ENCODE data around the gene YEATS4.

YEATS4 gene

GRCh38 chr12:69396041-69396440 lies 36.5 kb downstream of the YEATS4 start:
- H3K4me1 ChIP-seq (ENCODE audit: low read length): peaks cover 24% of the 10 kb centered on the region
- no peak overlapping the region for H2AFZ ChIP-seq (ENCODE audit: low read depth, low read length)
- no peak overlapping the region for H3K27ac ChIP-seq (ENCODE audit: low read length)
- H3K79me2 ChIP-seq (ENCODE audit: low read length): peaks cover 8% of the 10 kb centered on the region
- no peaks in the 10 kb centered on the region for H3K27me3 ChIP-seq (ENCODE audit: low read depth, low read length)
- no peak for TF ChIP-seq EZH2phosphoT487 (IDR thresholded peaks at IDR 0.05; ENCODE audit: low read depth)
- TF ChIP-seq CTCF (IDR thresholded peaks at IDR 0.05; ENCODE audit: low read depth, low read length): no peak
- peaks cover 9% of the 10 kb centered on the region; the same call in 1 of the 2 replicates for H3K9me3 ChIP-seq (ENCODE audit: insufficient read depth, low read length)
- H3K4me2 ChIP-seq (ENCODE audit: low read length): no peak overlapping the region
- H3K4me3 ChIP-seq (ENCODE audit: low read length): no peak overlapping the region
- H3K9ac ChIP-seq (ENCODE audit: low read length): no peak overlapping the region
- H4K20me1 ChIP-seq (ENCODE audit: insufficient read depth, low read length): no peaks in the 10 kb centered on the region
- H3K36me3 ChIP-seq (replicated peaks; ENCODE audit: low read depth, low read length): peaks cover 47% of the 10 kb centered on the region

GRCh38 chr12:69396963-69397362 lies 37.4 kb downstream of the YEATS4 start:
- Histone ChIP-seq H2AFZ (ENCODE audit: low read depth, low read length) (no peak overlapping the region), H3K9me3 (ENCODE audit: insufficient read depth, low read length) (peaks cover 9% of the 10 kb centered on the region; the same call in 1 of the 2 replicates), H3K4me2 (ENCODE audit: low read length) (no peak overlapping the region), H3K79me2 (ENCODE audit: low read length) (peaks cover 4% of the 10 kb centered on the region; the same call in 1 of the 2 replicates), H3K4me1 (ENCODE audit: low read length) (peaks cover 16% of the 10 kb centered on the region), H4K20me1 (ENCODE audit: insufficient read depth, low read length) (no peaks in the 10 kb centered on the region), H3K27me3 (ENCODE audit: low read depth, low read length) (no peaks in the 10 kb centered on the region), H3K36me3 (replicated peaks; ENCODE audit: low read depth, low read length) (peaks cover 39% of the 10 kb centered on the region), H3K27ac (ENCODE audit: low read length) (no peak overlapping the region), H3K9ac (ENCODE audit: low read length) (no peak overlapping the region), H3K4me3 (ENCODE audit: low read length) (no peak overlapping the region)
- no peak for TF ChIP-seq EZH2phosphoT487 (IDR thresholded peaks at IDR 0.05; ENCODE audit: low read depth)
- no peak for TF ChIP-seq CTCF (IDR thresholded peaks at IDR 0.05; ENCODE audit: low read depth, low read length)

DNA sequence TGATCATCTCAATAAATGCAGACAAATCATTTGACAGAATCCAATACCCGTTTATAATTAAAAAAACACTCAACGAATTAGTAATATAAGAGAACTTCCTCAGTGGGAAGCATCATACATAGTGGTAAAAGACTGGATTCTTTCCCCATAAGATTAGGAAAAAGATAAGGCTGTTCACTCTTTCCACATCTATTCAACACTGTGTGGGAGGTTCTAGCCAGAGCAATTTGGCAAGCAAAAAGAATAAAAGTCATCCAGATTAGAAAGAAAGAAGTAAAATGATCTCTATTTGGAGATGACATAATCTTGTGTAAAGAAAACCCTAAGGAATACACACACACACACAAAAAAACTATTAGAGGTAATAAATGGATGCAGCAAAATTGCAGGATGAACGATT lies 38.4 kb downstream of the YEATS4 start:
- Histone ChIP-seq H3K27me3 (ENCODE audit: low read depth, low read length) (no peaks in the 10 kb centered on the region), H3K79me2 (ENCODE audit: low read length) (peaks cover 3% of the 10 kb centered on the region; the same call in 1 of the 2 replicates), H2AFZ (ENCODE audit: low read depth, low read length) (no peak overlapping the region), H3K4me2 (ENCODE audit: low read length) (no peak overlapping the region), H3K9me3 (ENCODE audit: insufficient read depth, low read length) (peaks cover 9% of the 10 kb centered on the region; the same call in 1 of the 2 replicates), H3K4me1 (ENCODE audit: low read length) (peaks cover 7% of the 10 kb centered on the region), H4K20me1 (ENCODE audit: insufficient read depth, low read length) (no peaks in the 10 kb centered on the region), H3K36me3 (replicated peaks; ENCODE audit: low read depth, low read length) (peaks cover 37% of the 10 kb centered on the region), H3K4me3 (ENCODE audit: low read length) (no peak overlapping the region), H3K27ac (ENCODE audit: low read length) (no peak overlapping the region), H3K9ac (ENCODE audit: low read length) (no peak overlapping the region)
- TF ChIP-seq EZH2phosphoT487 (IDR thresholded peaks at IDR 0.05; ENCODE audit: low read depth) (no peak), CTCF (IDR thresholded peaks at IDR 0.05; ENCODE audit: low read depth, low read length) (no peak)

GRCh38 chr12:69401940-69402339 lies 42.4 kb downstream of the YEATS4 start:
- H3K4me2 ChIP-seq (ENCODE audit: low read length): no peak overlapping the region
- no peak overlapping the region for H2AFZ ChIP-seq (ENCODE audit: low read depth, low read length)
- no peak overlapping the region for H3K4me3 ChIP-seq (ENCODE audit: low read length)
- TF ChIP-seq CTCF (IDR thresholded peaks at IDR 0.05; ENCODE audit: low read depth, low read length): no peak
- H3K27ac ChIP-seq (ENCODE audit: low read length): no peak overlapping the region
- H3K9ac ChIP-seq (ENCODE audit: low read length): no peak overlapping the region
- H3K4me1 ChIP-seq (ENCODE audit: low read length): no peaks in the 10 kb centered on the region
- peaks cover 3% of the 10 kb centered on the region; the same call in 1 of the 2 replicates for H3K9me3 ChIP-seq (ENCODE audit: insufficient read depth, low read length)
- H3K36me3 ChIP-seq (replicated peaks; ENCODE audit: low read depth, low read length): peaks cover 9% of the 10 kb centered on the region
- no peaks in the 10 kb centered on the region for H4K20me1 ChIP-seq (ENCODE audit: insufficient read depth, low read length)
- H3K79me2 ChIP-seq (ENCODE audit: low read length): no peaks in the 10 kb centered on the region
- H3K27me3 ChIP-seq (ENCODE audit: low read depth, low read length): no peaks in the 10 kb centered on the region

All from OCI-LY3 (cell line).